SIG-M5 (cell line): ENCODE data around the gene PRSS8.

ENCODE experiments used
- DNase-seq: peaks from one replicate; lab custom pipeline; 2025; lab: John Stamatoyannopoulos, UW

The PRSS8 gene

DNA sequence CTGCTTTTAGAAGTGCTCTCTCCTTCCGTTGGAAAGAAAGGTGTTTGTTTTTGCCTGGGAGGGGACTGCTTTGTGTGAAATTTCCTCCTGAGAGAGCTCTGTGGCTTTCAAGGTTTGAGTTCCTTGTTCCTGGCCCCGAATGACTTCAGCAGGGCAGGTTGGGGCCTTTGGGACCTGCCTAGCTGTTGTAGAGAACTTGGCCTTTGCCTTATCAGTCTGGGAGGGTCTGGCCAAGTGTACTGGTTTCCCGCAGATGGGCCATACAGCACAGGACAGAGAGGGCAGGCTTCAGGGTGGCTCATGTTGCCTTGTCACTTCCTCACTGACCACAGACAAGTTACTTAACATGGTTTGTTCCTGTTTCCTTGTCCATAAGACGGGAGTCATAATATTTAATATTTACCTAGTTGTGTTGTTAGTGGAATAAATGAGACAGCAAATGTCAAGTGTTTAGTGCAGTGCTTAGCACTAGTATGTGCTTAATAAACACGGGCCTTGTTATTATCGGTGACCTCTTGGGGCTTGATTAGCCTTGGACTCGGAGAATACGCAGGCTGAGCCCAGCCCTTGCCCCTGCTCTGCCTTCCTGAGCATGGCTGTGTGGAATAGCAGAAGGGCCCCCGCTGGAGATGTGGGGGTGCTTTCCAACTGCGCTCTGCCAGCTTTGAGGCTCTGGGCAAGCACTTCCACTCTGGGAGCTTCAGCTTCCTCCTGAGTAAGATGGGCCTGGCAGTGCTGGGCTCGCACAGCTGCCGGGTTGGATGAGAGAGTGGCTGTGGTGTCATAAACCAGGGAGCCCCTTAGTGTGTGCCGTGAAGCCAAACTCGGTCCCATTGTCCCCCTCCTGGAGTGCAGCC lies 6.6 kb downstream of the PRSS8 start:
- peak; percentile 47 for DNase-seq

GRCh38 chr16:31127182-31127581 lies 8.3 kb downstream of the PRSS8 start:
- DNase-seq, result no peak

GRCh38 chr16:31125844-31126243 lies 9.7 kb downstream of the PRSS8 start:
- DNase-seq, result no peak

DNA sequence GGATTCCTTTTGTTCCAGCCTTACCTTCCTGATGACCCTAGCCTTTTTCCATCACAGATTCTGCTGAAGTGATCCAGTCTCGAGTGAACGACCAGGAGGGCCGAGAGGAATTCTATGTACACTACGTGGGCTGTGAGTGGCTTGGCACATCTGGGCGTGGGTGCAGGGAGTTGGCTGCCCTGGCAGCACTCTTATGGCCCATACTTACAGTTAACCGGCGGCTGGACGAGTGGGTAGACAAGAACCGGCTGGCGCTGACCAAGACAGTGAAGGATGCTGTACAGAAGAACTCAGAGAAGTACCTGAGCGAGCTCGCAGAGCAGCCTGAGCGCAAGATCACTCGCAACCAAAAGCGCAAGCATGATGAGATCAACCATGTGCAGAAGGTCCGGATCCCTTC lies 15.4 kb downstream of the PRSS8 start:
- no peak for DNase-seq

DNA sequence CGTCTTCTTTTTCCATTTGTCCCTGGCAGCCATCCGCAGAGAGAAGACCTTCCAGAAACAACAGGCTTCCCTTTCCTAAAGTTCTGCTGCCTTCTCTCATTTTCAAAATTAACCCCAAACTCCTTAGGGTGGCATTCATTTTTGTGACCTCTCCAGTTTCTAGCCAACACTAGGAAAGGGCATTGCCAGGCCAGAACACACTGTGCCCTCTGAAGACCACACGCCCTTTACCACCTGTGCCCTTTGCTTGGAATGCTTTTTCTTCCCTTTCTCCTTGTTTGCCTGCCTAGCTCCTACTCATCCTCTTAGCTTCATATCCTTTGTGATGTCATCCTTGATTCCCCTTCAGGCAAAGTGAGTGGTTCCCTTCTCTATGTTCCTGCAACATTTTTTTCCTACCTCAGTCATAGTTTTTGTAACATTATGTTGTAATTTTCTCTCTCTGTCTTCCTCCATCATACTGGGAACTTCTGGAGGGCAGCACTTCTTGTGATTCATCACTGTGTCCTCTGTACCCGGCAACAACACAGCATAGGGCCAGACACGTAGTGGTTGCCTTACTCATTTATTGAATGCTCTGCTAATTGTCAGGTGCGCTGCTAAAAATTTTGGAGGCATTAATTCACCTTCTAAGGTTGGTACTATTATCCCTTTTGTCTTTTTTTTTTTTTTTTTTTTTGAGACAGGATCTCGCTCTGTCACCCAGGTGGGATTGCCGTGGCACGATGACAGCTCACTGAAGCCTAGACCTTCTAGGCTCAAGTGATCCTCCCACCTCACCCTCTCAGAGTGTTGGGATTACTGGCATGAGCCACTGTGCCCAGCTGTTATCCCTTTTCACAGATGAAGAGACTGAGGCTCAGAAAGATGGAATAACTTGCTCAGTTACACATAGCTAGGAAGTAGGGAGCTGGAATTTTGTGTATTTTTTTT lies 17.0 kb downstream of the PRSS8 start:
- no peak for DNase-seq

DNA sequence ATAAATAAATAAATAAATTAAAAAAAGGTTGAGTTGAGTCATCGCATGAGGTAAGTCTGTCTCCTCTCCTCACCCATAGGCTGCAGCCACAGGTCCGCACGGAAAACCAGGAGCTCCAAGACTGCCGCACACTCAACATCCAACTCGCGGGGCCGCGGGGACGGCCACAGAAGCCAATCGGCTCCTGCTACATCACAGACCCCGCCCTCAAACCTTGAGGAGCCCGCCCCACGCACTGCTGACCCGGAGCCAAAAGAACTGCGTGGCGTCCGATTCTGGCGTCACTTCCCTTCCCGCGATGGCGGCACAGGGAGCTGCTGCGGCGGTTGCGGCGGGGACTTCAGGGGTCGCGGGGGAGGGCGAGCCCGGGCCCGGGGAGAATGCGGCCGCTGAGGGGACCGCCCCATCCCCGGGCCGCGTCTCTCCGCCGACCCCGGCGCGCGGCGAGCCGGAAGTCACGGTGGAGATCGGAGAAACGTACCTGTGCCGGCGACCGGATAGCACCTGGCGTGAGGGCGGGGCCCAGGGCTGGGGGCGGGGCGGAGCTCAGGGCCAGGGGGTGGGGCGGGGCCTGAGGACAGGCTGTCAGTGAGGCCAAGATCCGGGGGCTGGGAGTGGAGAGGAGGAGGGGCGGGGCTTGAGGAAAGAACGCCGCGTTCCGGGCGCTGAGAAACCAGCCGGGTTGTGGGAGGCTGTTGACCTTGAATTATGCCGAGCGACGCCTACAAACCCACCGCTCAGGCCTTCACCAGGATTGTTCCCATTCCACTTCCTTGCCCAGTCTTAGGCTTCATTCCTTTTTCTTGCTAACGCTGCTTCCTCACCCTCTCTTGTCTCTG lies 17.9 kb downstream of the PRSS8 start, which contains the start of gene KAT8:
Gene KAT8 (plus strand): TSS at position 281 of the 839 bp plus-strand sequence. CDS start 18 bp downstream, at position 299.
- peak; percentile 89 for DNase-seq

DNA sequence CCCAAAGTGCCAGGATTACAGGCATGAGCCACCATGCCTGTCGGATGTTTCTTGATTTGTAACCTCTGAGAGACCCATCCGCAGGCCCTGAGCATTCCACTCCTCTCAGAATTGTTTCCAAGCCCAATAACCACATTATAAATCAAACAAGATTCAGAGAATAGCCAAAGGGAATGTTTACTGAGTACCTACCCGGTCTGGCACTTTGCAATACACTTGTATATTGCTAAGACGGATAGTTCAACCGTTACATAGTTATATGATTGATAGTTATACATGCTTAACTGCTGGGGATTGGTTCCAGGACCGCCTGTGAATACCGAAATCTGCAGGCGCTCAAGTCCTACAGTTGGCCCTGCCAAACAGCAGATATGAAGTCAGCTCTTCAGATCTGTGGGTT lies 21.1 kb downstream of the PRSS8 start:
- no peak for DNase-seq

- DNase-seq, result no peak
Measured at GRCh38 chr16:31113121-31114120, 22.1 kb downstream of the PRSS8 start.

DNA sequence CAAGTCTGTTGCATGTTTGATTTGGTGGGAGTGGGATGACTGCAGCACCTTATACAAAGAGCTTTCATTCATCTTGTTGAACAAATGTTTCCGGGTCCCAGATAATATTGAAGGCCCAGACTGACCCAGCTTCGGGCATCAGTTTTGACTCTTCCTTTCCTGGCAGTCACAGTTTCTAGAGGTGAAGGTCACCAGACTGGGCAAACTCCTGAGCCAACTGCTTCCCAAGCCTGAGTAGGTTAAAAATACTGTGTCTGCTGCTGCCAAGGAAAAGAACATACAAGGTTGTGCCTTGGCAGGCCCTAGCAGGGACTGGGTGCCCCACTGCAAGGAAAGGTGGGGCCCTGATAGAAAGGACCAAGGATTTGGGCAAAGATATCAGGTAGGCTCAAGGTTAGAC lies 22.8 kb downstream of the PRSS8 start:
- DNase-seq, result no peak

DNA sequence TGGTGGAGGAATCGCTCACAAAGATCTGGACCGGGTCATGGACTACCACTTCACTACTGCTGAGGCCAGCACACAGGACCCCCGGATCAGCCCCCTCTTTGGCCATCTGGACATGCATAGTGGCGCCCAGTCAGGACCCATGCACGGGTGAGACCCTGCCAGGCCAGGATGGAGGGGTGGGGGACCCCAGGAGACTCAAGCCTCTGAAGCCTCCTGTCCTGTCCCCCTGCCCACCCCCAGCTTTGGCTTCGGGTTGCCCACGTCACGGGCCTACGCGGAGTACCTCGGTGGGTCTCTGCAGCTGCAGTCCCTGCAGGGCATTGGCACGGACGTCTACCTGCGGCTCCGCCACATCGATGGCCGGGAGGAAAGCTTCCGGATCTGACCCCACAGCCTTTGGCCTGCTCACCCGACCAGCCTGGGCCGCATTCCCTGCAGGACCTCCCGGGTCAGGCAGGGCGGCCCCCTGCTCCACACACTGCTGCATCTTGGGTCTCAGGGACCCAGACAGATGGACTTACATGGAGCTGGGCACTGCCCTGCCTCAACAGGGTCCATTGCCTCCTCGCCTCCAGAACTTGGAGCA lies 23.6 kb downstream of the PRSS8 start:
- no peak for DNase-seq

GRCh38 chr16:31110106-31111034 lies 25.2 kb downstream of the PRSS8 start:
- no peak for DNase-seq

DNA sequence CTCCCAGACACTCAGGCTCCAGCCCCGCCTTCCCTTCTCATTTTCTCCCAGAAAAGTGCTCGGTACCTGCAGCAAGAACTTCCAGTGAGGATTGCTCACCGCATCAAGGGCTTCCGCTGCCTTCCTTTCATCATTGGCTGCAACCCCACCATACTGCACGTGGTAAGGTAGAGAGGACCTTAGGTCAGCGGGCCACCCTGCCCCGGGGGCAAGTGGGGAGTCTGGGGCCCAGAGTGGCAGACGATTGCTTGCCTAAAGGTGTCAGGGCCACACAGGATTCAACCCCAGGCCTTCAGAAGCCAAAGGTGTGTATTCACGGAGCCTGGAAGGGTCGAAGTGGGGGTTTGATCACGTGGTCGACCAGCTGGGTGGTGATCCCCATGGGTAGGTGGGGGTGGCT lies 25.9 kb downstream of the PRSS8 start:
- DNase-seq, result no peak

DNA sequence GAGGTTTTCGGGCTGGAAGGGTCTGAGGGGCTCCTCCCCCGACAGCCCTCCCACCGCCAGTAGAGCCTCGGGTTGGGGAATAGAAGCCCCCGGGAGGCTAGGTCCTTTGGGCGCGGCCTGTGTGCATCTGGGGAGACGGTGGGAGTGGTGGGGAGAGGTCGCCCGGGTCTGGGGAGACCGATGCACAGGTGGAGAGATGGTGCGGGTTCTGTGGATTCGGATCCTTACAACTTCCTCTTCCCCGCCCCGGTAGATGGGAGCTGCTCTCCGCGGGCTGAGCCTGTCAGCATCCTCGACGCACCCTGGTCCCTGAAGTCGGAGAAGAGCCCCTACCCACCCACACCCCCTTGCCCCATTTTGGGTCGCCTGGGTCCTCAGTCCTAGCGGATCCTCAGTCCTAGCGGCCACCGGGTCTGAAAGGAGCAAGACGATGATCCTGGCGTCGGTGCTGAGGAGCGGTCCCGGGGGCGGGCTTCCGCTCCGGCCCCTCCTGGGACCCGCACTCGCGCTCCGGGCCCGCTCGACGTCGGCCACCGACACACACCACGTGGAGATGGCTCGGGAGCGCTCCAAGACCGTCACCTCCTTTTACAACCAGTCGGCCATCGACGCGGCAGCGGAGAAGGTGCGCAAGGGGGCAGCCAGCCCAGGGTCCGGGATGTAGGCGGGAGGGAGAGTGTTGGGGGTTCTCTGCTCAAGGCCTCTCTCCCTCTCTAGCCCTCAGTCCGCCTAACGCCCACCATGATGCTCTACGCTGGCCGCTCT lies 26.6 kb downstream of the PRSS8 start:
- DNase-seq, result no peak

GRCh38 chr16:31108035-31108793 lies 27.3 kb downstream of the PRSS8 start, which contains the start of gene BCKDK:
Gene BCKDK (plus strand): TSS chr16:31108386. CDS start chr16:31109224, 838 bp downstream.
- no peak for DNase-seq

GRCh38 chr16:31107465-31107867 lies 28.1 kb downstream of the PRSS8 start:
- DNase-seq, result no peak

DNA sequence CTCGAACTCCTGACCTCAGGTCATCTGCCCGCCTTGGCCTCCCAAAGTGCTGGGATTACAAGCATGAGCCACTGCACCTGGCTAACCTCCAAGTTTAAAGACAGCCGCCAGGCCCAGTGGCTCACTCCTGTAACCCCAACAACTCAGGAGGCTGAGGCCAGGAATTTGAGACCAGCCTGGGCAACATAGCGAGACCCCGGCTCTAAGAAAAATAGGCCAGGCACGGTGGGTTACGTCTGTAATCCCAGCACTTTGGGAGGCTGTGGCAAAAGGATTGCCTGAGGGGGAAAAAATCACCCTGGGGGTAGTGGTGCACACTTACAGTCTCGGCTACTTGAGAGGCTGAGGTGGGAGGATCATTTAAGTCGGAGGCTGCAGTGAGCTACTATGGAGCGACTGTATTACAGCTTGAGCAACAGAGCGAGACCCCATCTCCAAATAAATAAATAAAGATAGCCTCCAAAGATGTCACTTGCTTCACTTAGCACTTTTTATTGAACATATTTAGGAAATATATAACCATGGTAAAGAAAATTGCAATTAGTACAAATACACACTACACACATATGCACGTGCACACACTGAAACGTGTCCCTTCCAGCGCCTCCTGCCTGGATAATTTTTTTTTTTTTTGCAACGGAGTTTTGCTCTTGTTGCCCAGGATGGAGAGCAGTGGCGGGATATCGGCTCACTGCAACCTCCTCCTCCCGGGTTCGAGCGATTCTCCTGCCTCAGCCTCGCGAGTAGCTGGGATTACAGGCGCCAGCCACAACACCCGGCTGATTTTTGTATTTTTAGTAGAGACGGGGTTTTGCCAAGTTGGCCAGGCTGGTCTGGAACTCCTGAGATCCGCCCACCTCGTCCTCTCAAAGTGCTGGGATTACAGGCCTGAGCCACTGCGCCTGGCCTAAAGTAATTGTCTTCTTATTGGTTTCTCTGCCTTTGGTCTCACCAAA lies 28.7 kb downstream of the PRSS8 start:
- no peak for DNase-seq
